Limb (tissue), 2 donors: ENCODE measurements around the gene ADGRD1.

Source experiments
- DNase-seq, 2 donors: peaks; one replicate each; pipeline ENCODE4 v3.0.0-alpha.2; 2016; ENCODE audit errors: extremely low spot score in 2 of 2

ADGRD1 gene

DNA sequence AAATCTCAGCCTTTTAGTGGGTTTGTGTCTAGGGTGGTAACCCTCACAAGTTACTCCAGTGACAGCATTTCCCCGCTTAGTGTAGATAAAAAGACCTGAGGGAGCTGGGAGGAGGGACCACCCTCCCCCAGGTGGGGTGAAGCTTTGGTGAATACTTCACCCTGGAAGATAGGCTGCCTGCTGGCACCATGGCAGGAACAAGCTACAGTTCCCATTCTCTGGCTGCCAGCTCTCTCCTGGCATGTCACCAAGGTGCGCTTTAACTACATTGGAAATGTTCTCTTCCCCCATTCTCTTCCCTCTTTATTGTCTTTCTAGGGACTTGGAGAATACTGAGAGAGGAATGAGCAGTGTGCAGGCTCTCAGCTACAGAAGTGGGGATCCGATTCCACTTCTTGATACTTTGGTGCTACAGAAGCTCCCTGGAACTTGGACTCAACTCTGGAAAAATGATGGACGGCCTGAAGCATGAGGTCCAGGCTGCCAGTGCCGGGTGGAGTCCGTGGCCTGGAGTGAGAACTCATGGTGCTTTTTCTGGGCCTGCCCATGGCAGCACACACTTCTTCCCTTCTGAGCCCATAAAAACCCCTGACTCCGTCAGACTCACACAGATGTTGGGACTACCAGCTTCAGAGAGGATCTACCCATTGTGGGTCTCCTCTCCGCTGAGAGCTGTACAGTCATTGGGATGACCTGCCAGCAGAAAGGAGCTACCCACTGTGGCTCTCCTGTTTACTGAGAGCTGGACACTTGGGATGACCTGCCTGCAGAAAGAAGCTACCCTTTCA, 198.0 kb downstream of the ADGRD1 start:
- DNase-seq, result no peak

GRCh38 chr12:131152587-131152986, 198.9 kb downstream of the ADGRD1 start:
- DNase-seq, result no peak

- DNase-seq, result no peak
Observed at GRCh38 chr12:131153016-131153415, 199.3 kb downstream of the ADGRD1 start.

GRCh38 chr12:131153956-131154355, 200.2 kb downstream of the ADGRD1 start:
- no peak for DNase-seq

- DNase-seq, result no peak
Observed at GRCh38 chr12:131155131-131155530, 201.4 kb downstream of the ADGRD1 start.

- no peak for DNase-seq
Observed at GRCh38 chr12:131157743-131158142, 204.0 kb downstream of the ADGRD1 start.

- no peak for DNase-seq
Observed at GRCh38 chr12:131159660-131160059, 206.0 kb downstream of the ADGRD1 start.

DNA sequence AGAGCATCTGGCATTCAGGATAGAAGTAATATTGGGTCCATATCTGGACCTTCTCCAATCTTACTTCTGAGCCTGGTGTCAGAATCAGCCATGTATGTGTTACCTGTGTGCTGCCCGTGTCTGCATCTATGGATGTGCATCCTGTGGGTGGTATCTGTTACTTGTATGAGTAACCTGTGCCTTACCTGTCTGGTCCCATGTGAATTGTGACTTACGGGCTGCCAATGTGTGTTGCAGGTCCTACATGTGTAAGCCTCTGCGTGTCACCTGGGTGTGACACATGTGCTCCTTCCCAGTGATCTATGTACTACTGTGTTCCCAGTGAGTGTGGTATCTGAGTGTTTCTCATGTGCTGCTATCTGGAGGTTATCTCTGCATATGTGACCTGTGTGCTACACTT, 208.4 kb downstream of the ADGRD1 start:
- no peak for DNase-seq

DNA sequence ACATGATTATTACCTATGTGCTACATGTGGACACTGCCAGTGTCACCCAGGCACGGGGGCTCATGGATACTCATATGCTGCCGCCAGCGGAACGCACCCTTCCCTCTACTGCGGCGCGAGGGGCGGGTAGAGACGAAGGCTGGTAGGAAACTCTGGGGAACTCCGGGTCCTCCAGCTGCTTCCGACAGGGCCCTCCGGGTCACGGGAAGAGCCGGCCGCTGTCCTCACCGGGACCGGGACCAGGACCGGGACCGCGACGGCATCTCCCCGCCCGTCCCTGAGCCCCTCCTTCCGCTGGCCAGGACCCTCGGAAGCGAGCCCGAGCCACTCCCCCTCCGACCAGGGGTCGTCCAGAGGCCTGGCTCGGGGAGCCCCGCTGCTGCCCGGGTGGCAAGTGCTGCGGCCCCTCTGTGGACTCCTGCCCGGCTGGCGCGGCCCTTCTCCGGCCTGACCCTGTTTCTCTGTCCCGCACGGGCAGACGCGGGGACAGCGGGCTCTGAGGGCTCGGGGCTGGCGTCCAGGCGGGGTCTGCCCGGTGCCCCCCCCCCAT, 209.6 kb downstream of the ADGRD1 start:
- DNase-seq, result no peak

- no peak for DNase-seq
Observed at GRCh38 chr12:131164096-131164872, 210.6 kb downstream of the ADGRD1 start.

DNA sequence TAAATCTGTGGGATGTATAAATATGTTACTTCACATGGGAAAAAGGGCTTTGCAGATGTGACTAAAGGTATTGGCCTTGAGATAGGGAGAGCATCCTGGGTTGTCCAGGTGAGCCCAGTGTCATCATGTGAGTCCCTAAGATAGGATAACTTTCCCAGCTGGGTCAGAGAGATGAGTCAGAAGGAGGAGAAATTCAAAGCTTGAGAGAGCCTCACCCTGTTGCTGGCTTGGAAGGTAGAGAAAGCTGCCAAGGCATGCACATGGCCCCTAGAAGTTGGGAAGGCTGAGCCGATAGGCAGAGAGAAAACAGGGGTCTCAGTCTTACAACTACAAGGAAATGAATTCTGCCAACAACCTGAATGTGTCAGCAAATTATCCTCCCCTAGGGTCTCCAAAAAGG, 213.0 kb downstream of the ADGRD1 start:
- DNase-seq, result no peak

- no peak for DNase-seq
Observed at GRCh38 chr12:131167334-131167733, 213.6 kb downstream of the ADGRD1 start.

- DNase-seq, result no peak
Observed at GRCh38 chr12:131171029-131171428, 217.3 kb downstream of the ADGRD1 start.

DNA sequence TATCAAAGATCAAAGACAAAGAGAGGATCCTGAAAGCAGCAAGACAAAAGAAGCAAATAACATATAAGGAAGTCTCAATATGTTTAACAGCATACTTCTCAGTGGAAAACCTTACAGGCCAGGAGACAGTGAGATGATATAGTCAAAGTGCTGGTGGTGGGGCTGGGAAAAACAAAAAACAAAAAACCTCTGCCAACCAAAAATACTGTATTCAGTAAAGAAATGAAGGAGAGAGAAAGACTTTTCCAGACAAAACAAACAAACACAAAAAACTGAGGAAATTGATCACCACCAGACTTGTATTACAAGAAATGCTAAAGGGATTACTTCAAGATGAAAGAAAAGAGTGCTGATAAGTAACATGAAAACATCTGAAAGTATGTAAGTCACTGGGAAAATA, 221.2 kb downstream of the ADGRD1 start:
- DNase-seq, result no peak

- DNase-seq, result no peak
Observed at GRCh38 chr12:131176266-131176665, 222.6 kb downstream of the ADGRD1 start.

GRCh38 chr12:131176926-131177325, 223.2 kb downstream of the ADGRD1 start:
- DNase-seq, result no peak

- no peak for DNase-seq
Observed at GRCh38 chr12:131177599-131177998, 223.9 kb downstream of the ADGRD1 start.

- no peak for DNase-seq
Observed at GRCh38 chr12:131187602-131188001, 233.9 kb downstream of the ADGRD1 start.

GRCh38 chr12:131188131-131189050, 234.7 kb downstream of the ADGRD1 start:
- DNase-seq, result no peak

DNA sequence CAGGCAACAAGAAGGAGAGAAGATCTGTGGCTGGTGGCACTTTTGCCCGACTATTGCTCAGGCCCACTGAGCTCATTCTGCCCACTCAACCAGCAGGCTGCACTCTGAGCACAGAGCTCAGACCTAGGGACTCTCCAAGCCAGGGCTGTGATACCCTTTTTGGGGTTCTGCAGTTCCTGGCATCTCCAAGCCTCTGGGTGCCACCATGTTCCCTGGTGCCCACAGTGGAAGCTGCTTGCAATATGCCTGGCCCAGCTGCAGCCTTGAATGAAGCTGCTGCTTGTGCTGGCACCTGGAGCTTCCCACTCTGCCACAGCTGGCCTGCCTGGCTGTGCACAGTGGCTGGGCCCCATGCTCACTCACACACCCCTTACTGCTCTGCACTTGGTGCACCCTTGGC, 236.1 kb downstream of the ADGRD1 start:
- no peak for DNase-seq

DNA sequence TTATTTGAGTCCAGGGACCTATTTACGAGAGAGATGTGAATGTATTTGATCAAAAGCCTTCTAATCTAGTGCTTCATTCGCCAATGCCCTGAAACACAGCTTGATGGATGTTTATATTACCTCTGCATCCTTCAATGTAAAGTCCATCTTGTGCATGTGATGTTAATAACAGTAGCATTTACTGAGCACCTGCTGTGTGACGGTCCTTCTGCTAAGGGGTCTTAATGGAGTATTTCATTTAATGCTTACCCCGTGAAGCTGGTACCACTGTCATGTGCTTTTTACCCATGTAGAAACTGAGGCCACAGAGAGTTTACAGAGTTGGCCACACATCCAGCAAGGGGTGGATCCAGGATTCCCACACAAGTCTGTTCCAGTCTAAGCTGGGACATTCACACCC, 237.3 kb downstream of the ADGRD1 start:
- no peak for DNase-seq
